Measurements from ENCODE around the gene CEP170.

DNA sequence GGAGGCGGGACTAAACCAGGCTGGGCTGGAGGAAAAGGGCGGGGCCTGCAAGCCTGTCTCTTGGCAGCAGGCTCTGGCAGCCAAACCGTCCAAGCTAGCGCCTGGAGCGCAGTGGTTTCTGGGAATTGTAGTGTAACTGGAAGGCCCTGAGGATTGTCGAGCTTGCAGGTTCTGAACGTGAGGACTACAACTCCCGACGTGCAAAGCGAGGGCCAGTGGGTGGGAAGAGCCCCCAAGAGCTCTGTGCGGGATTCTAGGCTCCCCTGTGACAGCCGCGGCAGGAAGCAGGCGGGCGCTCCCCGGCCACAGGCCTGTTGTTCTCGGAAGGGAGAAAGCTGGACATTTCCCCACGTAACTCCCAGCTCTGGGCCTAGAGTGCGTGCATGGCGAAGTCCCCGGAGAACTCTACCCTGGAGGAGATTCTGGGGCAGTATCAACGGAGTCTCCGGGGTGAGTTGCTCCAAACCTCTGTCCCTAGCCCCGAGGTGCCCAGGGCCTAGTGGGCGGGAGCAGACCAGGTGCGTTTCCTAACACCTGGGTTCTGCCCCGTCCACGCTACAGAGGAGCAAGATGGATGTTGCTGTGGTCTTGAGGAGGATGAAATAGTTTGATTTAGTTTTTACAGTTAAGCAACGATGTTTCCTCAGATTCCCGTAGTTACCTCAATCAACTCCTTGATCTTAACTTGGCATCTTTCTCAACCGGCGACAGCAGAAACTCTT is 871 bp upstream of the CEP170 start, which contains the start of gene SDCCAG8:
- TF ChIP-seq POLR2A (IDR thresholded peaks at IDR 0.05): peak; percentile 91
- TF ChIP-seq, protein P1, sequence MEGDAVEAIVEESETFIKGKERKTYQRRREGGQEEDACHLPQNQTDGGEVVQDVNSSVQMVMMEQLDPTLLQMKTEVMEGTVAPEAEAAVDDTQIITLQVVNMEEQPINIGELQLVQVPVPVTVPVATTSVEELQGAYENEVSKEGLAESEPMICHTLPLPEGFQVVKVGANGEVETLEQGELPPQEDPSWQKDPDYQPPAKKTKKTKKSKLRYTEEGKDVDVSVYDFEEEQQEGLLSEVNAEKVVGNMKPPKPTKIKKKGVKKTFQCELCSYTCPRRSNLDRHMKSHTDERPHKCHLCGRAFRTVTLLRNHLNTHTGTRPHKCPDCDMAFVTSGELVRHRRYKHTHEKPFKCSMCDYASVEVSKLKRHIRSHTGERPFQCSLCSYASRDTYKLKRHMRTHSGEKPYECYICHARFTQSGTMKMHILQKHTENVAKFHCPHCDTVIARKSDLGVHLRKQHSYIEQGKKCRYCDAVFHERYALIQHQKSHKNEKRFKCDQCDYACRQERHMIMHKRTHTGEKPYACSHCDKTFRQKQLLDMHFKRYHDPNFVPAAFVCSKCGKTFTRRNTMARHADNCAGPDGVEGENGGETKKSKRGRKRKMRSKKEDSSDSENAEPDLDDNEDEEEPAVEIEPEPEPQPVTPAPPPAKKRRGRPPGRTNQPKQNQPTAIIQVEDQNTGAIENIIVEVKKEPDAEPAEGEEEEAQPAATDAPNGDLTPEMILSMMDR (IDR thresholded peaks at IDR 0.05): no peak

Measured in right lobe of liver (tissue), 4 donors.